GM23338 (cell line): ENCODE measurements around the gene LHX3. TPM values are rescaled to one million over a fixed set of nuclear protein-coding genes. Genes with fewer than 3 reads are reported as not detected.

Experiments
- ATAC-seq: fragments of 200-7000 bp; cut with Tn5 transposase; 3 replicates; pipeline ENCODE4 v1.9.1; 2020
- DNase-seq: peaks from one replicate; pipeline ENCODE4 v3.0.0-alpha.2; 2015; ENCODE audit warnings: low spot score
- H2AFZ ChIP-seq: fragments of 200-600 bp; sonication (generic); 2 replicates; pipeline ENCODE4 v1.8.0; 2016; ENCODE audit warnings: antibody characterized with exemption, mild to moderate bottlenecking, moderate library complexity
- H3F3A ChIP-seq: fragments of 200-600 bp; sonication (generic); replicated peaks from 2 replicates; pipeline ENCODE4 v1.8.0; 2017; ENCODE audit warnings: antibody characterized with exemption, mixed run types, low read depth
- H3K27ac ChIP-seq: fragments of 200-600 bp; sonication (generic); 2 replicates; pipeline ENCODE4 v1.6.1; 2016; ENCODE audit warnings: low read depth
- H3K27me3 ChIP-seq: fragments of 200-600 bp; sonication (generic); 2 replicates; pipeline ENCODE4 v1.8.0; 2016; ENCODE audit warnings: mild to moderate bottlenecking, mixed run types, moderate library complexity; ENCODE audit not compliant: insufficient read depth
- H3K36me3 ChIP-seq: fragments of 200-600 bp; sonication (generic); 2 replicates; pipeline ENCODE4 v1.8.0; 2016; ENCODE audit warnings: mild to moderate bottlenecking; ENCODE audit not compliant: insufficient read depth
- H3K4me1 ChIP-seq: fragments of 200-600 bp; sonication (generic); 2 replicates; pipeline ENCODE4 v1.8.0; 2016; ENCODE audit warnings: mild to moderate bottlenecking, moderate library complexity; ENCODE audit not compliant: insufficient read depth
- H3K4me2 ChIP-seq: fragments of 200-600 bp; sonication (generic); 2 replicates; pipeline ENCODE4 v1.7.1; 2017; ENCODE audit warnings: mixed run types
- H3K4me3 ChIP-seq: fragments of 200-600 bp; sonication (generic); 2 replicates; pipeline ENCODE4 v1.6.1; 2016; ENCODE audit warnings: mixed run types
- H3K79me2 ChIP-seq: fragments of 200-600 bp; sonication (generic); replicated peaks from 2 replicates; pipeline ENCODE4 v1.8.0; 2017; ENCODE audit warnings: mild to moderate bottlenecking; ENCODE audit not compliant: insufficient read depth
- H3K9me2 ChIP-seq: fragments of 200-600 bp; sonication (generic); 2 replicates; pipeline ENCODE4 v1.8.0; 2017; ENCODE audit not compliant: insufficient read depth
- H4K20me1 ChIP-seq: fragments of 200-600 bp; sonication (generic); replicated peaks from 2 replicates; pipeline ENCODE4 v1.8.0; 2017; ENCODE audit warnings: mild to moderate bottlenecking; ENCODE audit not compliant: insufficient read depth
- H3K27ac Mint-ChIP-seq: 2 replicates; pipeline ENCODE4 v1.8.0; 2020; ENCODE audit warnings: inconsistent platforms, mild to moderate bottlenecking, moderate library complexity, mixed read lengths
- H3K27me3 Mint-ChIP-seq: 3 replicates; pipeline ENCODE4 v1.8.0; 2022; ENCODE audit warnings: low read depth, mild to moderate bottlenecking, moderate library complexity, mixed read lengths, inconsistent platforms; ENCODE audit not compliant: insufficient read depth, poor library complexity
- H3K36me3 Mint-ChIP-seq: 3 replicates; pipeline ENCODE4 v1.8.0; 2021; ENCODE audit warnings: low read depth, mild to moderate bottlenecking, inconsistent platforms, moderate library complexity, mixed read lengths
- H3K4me1 Mint-ChIP-seq: 3 replicates; pipeline ENCODE4 v1.8.0; 2020; ENCODE audit warnings: mild to moderate bottlenecking, inconsistent platforms, mixed read lengths
- H3K4me3 Mint-ChIP-seq: 3 replicates; pipeline ENCODE4 v1.8.0; 2021; ENCODE audit warnings: moderate library complexity, mild to moderate bottlenecking, inconsistent platforms, mixed read lengths
- H3K9me3 Mint-ChIP-seq: 3 replicates; pipeline ENCODE4 v1.8.0; 2020; ENCODE audit warnings: moderate library complexity, mild to moderate bottlenecking, inconsistent platforms, mixed read lengths
- CREB1 ChIP-seq: fragments of 250-450 bp; sonication (Bioruptor Pico); IDR thresholded peaks from 2 replicates; pipeline ENCODE4 v1.5.0; 2020; ENCODE audit warnings: low read depth, mild to moderate bottlenecking, moderate library complexity
- CTCF ChIP-seq, 2 experiments: fragments of 200-600 bp in 1 of 2; sonication (generic) in 1 of 2; conservative IDR thresholded peaks; 2 replicates each; pipeline versions ENCODE4 v1.5.1 to v1.6.1; 2016 to 2017; ENCODE audit warnings: antibody characterized with exemption in 2 of 2, low read depth in 2 of 2, mild to moderate bottlenecking in 2 of 2, moderate library complexity in 1 of 2
- EZH2 ChIP-seq: fragments of 200-600 bp; sonication (generic); IDR thresholded peaks from one replicate; pipeline ENCODE4 v1.8.0; 2017; ENCODE audit warnings: antibody characterized with exemption, mild to moderate bottlenecking, low read depth; ENCODE audit not compliant: unreplicated experiment
- EZH2phosphoT487 ChIP-seq: fragments of 200-600 bp; sonication (generic); IDR thresholded peaks from one replicate; pipeline ENCODE4 v1.8.1; 2018; ENCODE audit warnings: antibody characterized with exemption; ENCODE audit not compliant: unreplicated experiment
- JUNB ChIP-seq: IDR thresholded peaks from one replicate; pipeline ENCODE4 v1.6.1; 2016; ENCODE audit warnings: antibody characterized with exemption; ENCODE audit not compliant: unreplicated experiment
- NANOG ChIP-seq: IDR thresholded peaks from 2 replicates; pipeline ENCODE4 v1.6.1; 2016; ENCODE audit warnings: antibody characterized with exemption, borderline replicate concordance
- polyA plus RNA-seq: library from polyadenylated mRNA; unstranded; fragments of >200 nt; fragmentation: Nextera tagmentation; extraction: Ambion mirVana; gene quantifications from 2 replicates; pipeline ENCODE4 v1.2.1, GENCODE V29; 2016
- total RNA-seq: library from RNA; depleted of rRNA; stranded (reverse); fragments of >200 nt; shearing (Covaris generic); gene quantifications from 2 replicates; pipeline ENCODE4 v1.2.3, GENCODE V29; 2014

LHX3 gene
- total and polyA plus RNA-seq, 2 experiments from 2014 or later = 0.08 TPM; not detected in 1

GRCh38 chr9:136193891-136194279 is 11.0 kb downstream of the LHX3 start:
- peak overlapping the region; percentile 58; the same call in 1 of the 2 replicates for H3K4me3 ChIP-seq
- Mint-ChIP-seq H3K9me3 (no peaks in the 10 kb centered on the region), H3K4me3 (peak overlapping the region; percentile 58), H3K27ac (no peak overlapping the region), H3K4me1 (peaks cover 32% of the 10 kb centered on the region), H3K36me3 (no peaks in the 10 kb centered on the region), H3K27me3 (peaks cover 89% of the 10 kb centered on the region)
- H3K36me3 ChIP-seq = no peaks in the 10 kb centered on the region
- no peaks in the 10 kb centered on the region; the same call in 1 of the 2 replicates for H3F3A ChIP-seq
- DNase-seq = peak; percentile 39
- H3K27me3 ChIP-seq = peaks cover 87% of the 10 kb centered on the region
- peak overlapping the region; percentile 79; the same call in 1 of the 2 replicates for H3K4me2 ChIP-seq
- peak; percentile 3 for ATAC-seq
- no peaks in the 10 kb centered on the region for H3K9me2 ChIP-seq
- no peak overlapping the region for H3K27ac ChIP-seq
- peak; percentile 82 for TF ChIP-seq EZH2phosphoT487
- TF ChIP-seq JUNB = no peak
- TF ChIP-seq CREB1 = no peak
- no peak for TF ChIP-seq NANOG
- no peak for TF ChIP-seq CTCF (conservative IDR thresholded peaks at IDR 0.05; ENCODE audit: low read depth in 2 of 2)
- H3K79me2 ChIP-seq = no peaks in the 10 kb centered on the region
- H2AFZ ChIP-seq = no peak overlapping the region
- no peaks in the 10 kb centered on the region; the same call in 1 of the 2 replicates for H4K20me1 ChIP-seq
- peaks cover 34% of the 10 kb centered on the region for H3K4me1 ChIP-seq

GRCh38 chr9:136193127-136193890 is 11.6 kb downstream of the LHX3 start:
- Histone ChIP-seq H3F3A (no peaks in the 10 kb centered on the region; the same call in 1 of the 2 replicates), H3K79me2 (no peaks in the 10 kb centered on the region), H3K9me2 (no peaks in the 10 kb centered on the region), H3K27me3 (peaks cover 82% of the 10 kb centered on the region), H3K27ac (no peak overlapping the region), H3K4me3 (peak overlapping the region; percentile 58), H3K36me3 (no peaks in the 10 kb centered on the region), H2AFZ (0 out of 2 replicates have a peak overlapping the region, but pooled peaks have one; percentile 43), H3K4me1 (peaks cover 34% of the 10 kb centered on the region), H3K4me2 (peak overlapping the region; percentile 79), H4K20me1 (no peaks in the 10 kb centered on the region; the same call in 1 of the 2 replicates)
- Mint-ChIP-seq H3K27me3 (peaks cover 84% of the 10 kb centered on the region), H3K27ac (no peak overlapping the region), H3K9me3 (no peaks in the 10 kb centered on the region), H3K4me3 (peak overlapping the region; percentile 16; the same call in 1 of the 3 replicates), H3K4me1 (peaks cover 32% of the 10 kb centered on the region), H3K36me3 (no peaks in the 10 kb centered on the region)
- DNase-seq (peak; percentile 38), ATAC-seq (peak; percentile 4; the same call in 2 of the 3 replicates)
- TF ChIP-seq EZH2 (peak; percentile 67), JUNB (no peak), EZH2phosphoT487 (peak; percentile 93), CTCF (conservative IDR thresholded peaks at IDR 0.05; ENCODE audit: low read depth in 2 of 2) (no peak), CREB1 (no peak)
